Psoas muscle (tissue), 8 donors: ENCODE results near the gene ZFHX3. TPM values are rescaled to one million over a fixed set of nuclear protein-coding genes. Genes with fewer than 3 reads are reported as not detected.
"Not testable (repeated sequence)": the region's sequence is repeated elsewhere in the genome, so short reads cannot be mapped to it uniquely, and the experiment has no call there.

Experiments
- ATAC-seq, 4 donors: fragments of 200-7000 bp; cut with Tn5 transposase; one replicate each; pipeline ENCODE4 v1.9.1; 2020; ENCODE audit warnings: moderate library complexity in 3 of 4, mild to moderate bottlenecking in 2 of 4
- DNase-seq, 2 donors: peaks; one replicate each; pipeline ENCODE4 v3.0.0-alpha.2; 2020
- H3K27ac ChIP-seq: fragments of 200-600 bp; one replicate; pipeline ENCODE4 v1.8.0; 2022
- H3K27me3 ChIP-seq, 3 donors: fragments of 200-600 bp in 1 of 3; one replicate each; pipeline versions ENCODE4 v1.6.1 to v1.8.0; 2013 to 2022; ENCODE audit warnings: low read length in 2 of 3, mild to moderate bottlenecking in 2 of 3, moderate library complexity in 1 of 3; ENCODE audit not compliant: insufficient read depth in 3 of 3
- H3K36me3 ChIP-seq, 2 donors: fragments of 200-600 bp in 1 of 2; one replicate each; pipeline versions ENCODE4 v1.6.1 to v1.8.0; 2013 to 2022; ENCODE audit warnings: low read depth in 1 of 2, mild to moderate bottlenecking in 1 of 2, moderate library complexity in 1 of 2; ENCODE audit not compliant: insufficient read depth in 1 of 2
- H3K4me1 ChIP-seq: fragments of 200-600 bp; one replicate; pipeline ENCODE4 v1.8.0; 2022
- H3K4me3 ChIP-seq: fragments of 200-600 bp; one replicate; pipeline ENCODE4 v1.8.0; 2022; ENCODE audit warnings: mild to moderate bottlenecking
- H3K9me3 ChIP-seq: fragments of 200-600 bp; one replicate; pipeline ENCODE4 v1.8.0; 2022
- CTCF ChIP-seq: fragments of 200-600 bp; IDR thresholded peaks from one replicate; pipeline ENCODE4 v1.8.0; 2022; ENCODE audit warnings: antibody characterized with exemption
- WGBS, 3 donors: extraction: QIAGEN DNeasy Blood & Tissue Kit; methylation state at CpG; one replicate each; pipeline versions ENCODE4 v1.1.6 to v1.1.7; 2013; 5-methylcytosine and 5-hydroxymethylcytosine counted together
- intact Hi-C, 2 donors: fragments of 100-400 bp; cut with DNase I; formaldehyde crosslinking; loops; one replicate each; pipeline versions ENCODE4 v1.11.0 to v1.14.2; 2022
- polyA plus RNA-seq, 3 donors: library from polyadenylated mRNA; stranded (reverse); fragments of 200-250 nt; gene quantifications; one replicate each; pipeline ENCODE4 v1.2.3, GENCODE V29; 2013
- total RNA-seq, 4 donors: library from RNA; stranded (reverse); fragmentation: NEBNext Ultra II Directional in 2 of 4; extraction: Animal tissue kit (Norgen Biotek cat#: 25700) in 2 of 4; gene quantifications; one replicate each; pipeline versions ENCODE4 v1.2.1 to v1.2.4, GENCODE V29; 2021 to 2023
- donor health status: healthy with polysubstance abuse.
- donor health status: DM: no; HTN: no; CAD: no; lungs with moderate emphysema.
- donor health status: Bipolar disorder and iron deficiency.
- donor health status: healthy.
- donor health status: DM: yes; HTN: yes; CAD: no.
- donor health status: DM: no; HTN: no; CAD: no.
- donor health status: DM: no; HTN: no; CAD: no.
- donor health status: DM: yes; HTN: yes; CAD: no.

The ZFHX3 gene
- total and polyA plus RNA-seq, 7 donors: 3.3 to 36.9 (median 11.5) TPM

- intact Hi-C loops: no loop called here
- ATAC-seq (no peak), DNase-seq (no peak)
- TF ChIP-seq CTCF: no peak
- Histone ChIP-seq H3K4me3 (no peak overlapping the region), H3K9me3 (no peaks in the 10 kb centered on the region), H3K4me1 (peaks cover 14% of the 10 kb centered on the region), H3K36me3 (no peaks in the 10 kb centered on the region), H3K27me3 (no peaks in the 10 kb centered on the region), H3K27ac (no peak overlapping the region)
- WGBS, 3 donors: 88 to 96% (median 89%) methylated on average over 3 of the region's 3 CpGs
Observed at GRCh38 chr16:73089420-73089819, 41.5 kb upstream of the ZFHX3 start.

- TF ChIP-seq CTCF: no peak
- ATAC-seq (no peak), DNase-seq (no peak)
- intact Hi-C loops: no loop called here
- Histone ChIP-seq H3K9me3 (no peaks in the 10 kb centered on the region), H3K36me3 (no peaks in the 10 kb centered on the region), H3K27me3 (no peaks in the 10 kb centered on the region), H3K4me1 (no peaks in the 10 kb centered on the region), H3K4me3 (no peak overlapping the region), H3K27ac (no peak overlapping the region)
- 82 to 90% (median 86%) methylated on average over 4 of the region's 4 CpGs for WGBS, 3 donors
Observed at GRCh38 chr16:73086108-73086507, 38.2 kb upstream of the ZFHX3 start.

- DNase-seq (no peak), ATAC-seq (no peak)
- peak overlapping the region; percentile 10 for H3K27ac ChIP-seq
- H3K4me3 ChIP-seq: no peak overlapping the region
- H3K9me3 ChIP-seq: no peaks in the 10 kb centered on the region
- no peaks in the 10 kb centered on the region for H3K4me1 ChIP-seq
- H3K27me3 ChIP-seq: no peaks in the 10 kb centered on the region
- TF ChIP-seq CTCF: no peak
- H3K36me3 ChIP-seq: no peaks in the 10 kb centered on the region
- 90 to 95% (median 94%) methylated on average over 3 of the region's 3 CpGs for WGBS, 3 donors
- intact Hi-C loops: no loop called here
Observed at GRCh38 chr16:73083271-73083670, 35.3 kb upstream of the ZFHX3 start.

GRCh38 chr16:73082634-73083051 is 34.7 kb upstream of the ZFHX3 start:
- DNase-seq (peak in 1 of 2 donors; percentile 49), ATAC-seq (peak in 3 of 4 donors; percentile 52 to 71 (median 67))
- WGBS, 3 donors: 42 to 49% (median 42%) methylated on average over 4 of the region's 4 CpGs
- H3K9me3 ChIP-seq, H3K4me1 ChIP-seq, H3K4me3 ChIP-seq, intact Hi-C loops, H3K27me3 ChIP-seq, H3K36me3 ChIP-seq: not testable (repeated sequence)
- peak overlapping the region; percentile 10 for H3K27ac ChIP-seq

- WGBS, 3 donors: 81 to 94% (median 93%) methylated on average over 1 of the region's 1 CpG
- no peaks in the 10 kb centered on the region for H3K4me1 ChIP-seq
Observed at GRCh38 chr16:73080931-73081330, 33.0 kb upstream of the ZFHX3 start.

More at GRCh38 chr16:73080931-73081330, 33.0 kb upstream of the ZFHX3 start:
- Histone ChIP-seq H3K36me3 (no peaks in the 10 kb centered on the region), H3K4me3 (no peak overlapping the region), H3K27me3 (no peaks in the 10 kb centered on the region), H3K9me3 (no peaks in the 10 kb centered on the region), H3K27ac (no peak overlapping the region)
- DNase-seq: no peak
- no peak for ATAC-seq
- intact Hi-C loops: no loop called here
- TF ChIP-seq CTCF: no peak
